Stimulated activated naive CD8-positive, alpha-beta T cell treated with anti-CD3 and anti-CD28 coated beads, Interleukin-15, amount 100 ng/mL, for 72 hours (primary cell): ENCODE data around the gene PRKAA2.

Experiments used
- ATAC-seq: fragments of 150-1000 bp; cut with Tn5 transposase; 2 replicates; pipeline ENCODE4 v1.10.0; 2021; ENCODE audit warnings: mild to moderate bottlenecking, moderate library complexity
- DNase-seq, 2 donors: peaks; one replicate each; pipeline ENCODE4 v3.0.0; 2021 to 2022
- H3K27ac Mint-ChIP-seq, 2 donors: one replicate each; pipeline ENCODE4 v1.8.0; 2022; ENCODE audit warnings: mild to moderate bottlenecking in 2 of 2, mixed read lengths in 2 of 2, moderate library complexity in 2 of 2
- H3K27me3 Mint-ChIP-seq: one replicate; pipeline ENCODE4 v1.8.0; 2022; ENCODE audit warnings: mixed read lengths
- H3K4me1 Mint-ChIP-seq: one replicate; pipeline ENCODE4 v1.8.0; 2022; ENCODE audit warnings: mild to moderate bottlenecking, mixed read lengths
- H3K4me3 Mint-ChIP-seq, 2 donors: one replicate each; pipeline ENCODE4 v1.8.0; 2022; ENCODE audit warnings: mild to moderate bottlenecking in 2 of 2, mixed read lengths in 2 of 2, moderate library complexity in 1 of 2
- H3K9me3 Mint-ChIP-seq, 2 donors: one replicate each; pipeline ENCODE4 v1.8.0; 2022; ENCODE audit warnings: mixed read lengths in 2 of 2

PRKAA2 gene

GRCh38 chr1:56672579-56672978 lies 27.5 kb downstream of the PRKAA2 start:
- H3K27me3 Mint-ChIP-seq = no peaks in the 10 kb centered on the region
- no peaks in the 10 kb centered on the region for H3K4me1 Mint-ChIP-seq
- H3K27ac Mint-ChIP-seq = no peak overlapping the region
- no peaks in the 10 kb centered on the region for H3K9me3 Mint-ChIP-seq
- no peak overlapping the region for H3K4me3 Mint-ChIP-seq
- DNase-seq = no peak
- no peak for ATAC-seq

- Mint-ChIP-seq H3K4me1 (no peaks in the 10 kb centered on the region), H3K27ac (no peak overlapping the region), H3K9me3 (peaks cover 0 to 10% of the 10 kb centered on the region in 2 donors), H3K4me3 (no peak overlapping the region), H3K27me3 (no peaks in the 10 kb centered on the region)
- no peak for ATAC-seq
- no peak for DNase-seq
Observed at GRCh38 chr1:56675763-56676162, 30.6 kb downstream of the PRKAA2 start.

- no peaks in the 10 kb centered on the region for H3K4me1 Mint-ChIP-seq
- H3K27ac Mint-ChIP-seq = no peak overlapping the region
- H3K4me3 Mint-ChIP-seq = no peak overlapping the region
- no peak for DNase-seq
- H3K9me3 Mint-ChIP-seq = peaks cover 0 to 10% of the 10 kb centered on the region in 2 donors
- ATAC-seq = no peak
- H3K27me3 Mint-ChIP-seq = no peaks in the 10 kb centered on the region
Observed at GRCh38 chr1:56676571-56677035, 31.5 kb downstream of the PRKAA2 start.

GRCh38 chr1:56683569-56683968 lies 38.5 kb downstream of the PRKAA2 start:
- ATAC-seq (no peak), DNase-seq (no peak)
- H3K9me3 Mint-ChIP-seq = peaks cover 0 to 10% of the 10 kb centered on the region in 2 donors
- no peaks in the 10 kb centered on the region for H3K4me1 Mint-ChIP-seq
- H3K4me3 Mint-ChIP-seq = no peak overlapping the region
- no peak overlapping the region for H3K27ac Mint-ChIP-seq
- no peaks in the 10 kb centered on the region for H3K27me3 Mint-ChIP-seq

- Mint-ChIP-seq H3K4me1 (no peaks in the 10 kb centered on the region), H3K27me3 (no peaks in the 10 kb centered on the region), H3K4me3 (no peak overlapping the region), H3K27ac (no peak overlapping the region), H3K9me3 (no peaks in the 10 kb centered on the region)
- ATAC-seq (no peak), DNase-seq (no peak)
Observed at GRCh38 chr1:56686169-56686568, 41.1 kb downstream of the PRKAA2 start.

GRCh38 chr1:56688522-56689026 lies 43.5 kb downstream of the PRKAA2 start:
- Mint-ChIP-seq H3K4me1 (no peaks in the 10 kb centered on the region), H3K27me3 (no peaks in the 10 kb centered on the region), H3K4me3 (no peak overlapping the region), H3K9me3 (no peaks in the 10 kb centered on the region), H3K27ac (no peak overlapping the region)
- ATAC-seq (peak; percentile 86), DNase-seq (no peak)

- no peak overlapping the region for H3K27ac Mint-ChIP-seq
- H3K4me3 Mint-ChIP-seq = no peak overlapping the region
- H3K9me3 Mint-ChIP-seq = no peaks in the 10 kb centered on the region
- DNase-seq = no peak
- no peaks in the 10 kb centered on the region for H3K4me1 Mint-ChIP-seq
- peaks cover 11% of the 10 kb centered on the region for H3K27me3 Mint-ChIP-seq
- no peak for ATAC-seq
Observed at GRCh38 chr1:56696663-56697062, 51.5 kb downstream of the PRKAA2 start.

- ATAC-seq = no peak
Observed at GRCh38 chr1:56703747-56704146, 58.6 kb downstream of the PRKAA2 start.

GRCh38 chr1:56707379-56707778 lies 62.3 kb downstream of the PRKAA2 start:
- Mint-ChIP-seq H3K4me3 (no peak overlapping the region), H3K27ac (no peak overlapping the region), H3K4me1 (no peaks in the 10 kb centered on the region), H3K27me3 (peaks cover 18% of the 10 kb centered on the region), H3K9me3 (no peaks in the 10 kb centered on the region)
- no peak for DNase-seq
- ATAC-seq = no peak

More at GRCh38 chr1:56703747-56704146, 58.6 kb downstream of the PRKAA2 start:
- Mint-ChIP-seq H3K27ac (no peak overlapping the region), H3K4me1 (no peaks in the 10 kb centered on the region), H3K27me3 (peaks cover 10% of the 10 kb centered on the region), H3K4me3 (no peak overlapping the region), H3K9me3 (no peaks in the 10 kb centered on the region)
- no peak for DNase-seq

- Mint-ChIP-seq H3K9me3 (no peaks in the 10 kb centered on the region), H3K4me1 (no peaks in the 10 kb centered on the region), H3K27me3 (peaks cover 18% of the 10 kb centered on the region), H3K4me3 (no peak overlapping the region), H3K27ac (no peak overlapping the region)
- DNase-seq (no peak), ATAC-seq (no peak)
Observed at GRCh38 chr1:56709269-56709880, 64.3 kb downstream of the PRKAA2 start.

GRCh38 chr1:56709995-56710394 lies 64.9 kb downstream of the PRKAA2 start:
- Mint-ChIP-seq H3K4me1 (no peaks in the 10 kb centered on the region), H3K9me3 (no peaks in the 10 kb centered on the region), H3K27ac (no peak overlapping the region), H3K4me3 (no peak overlapping the region), H3K27me3 (peaks cover 18% of the 10 kb centered on the region)
- no peak for ATAC-seq
- no peak for DNase-seq

- peaks cover 18% of the 10 kb centered on the region for H3K27me3 Mint-ChIP-seq
- no peaks in the 10 kb centered on the region for H3K4me1 Mint-ChIP-seq
- ATAC-seq (no peak), DNase-seq (no peak)
- no peaks in the 10 kb centered on the region for H3K9me3 Mint-ChIP-seq
- H3K27ac Mint-ChIP-seq = no peak overlapping the region
- no peak overlapping the region for H3K4me3 Mint-ChIP-seq
Observed at GRCh38 chr1:56710646-56711045, 65.5 kb downstream of the PRKAA2 start.

GRCh38 chr1:56712150-56712549 lies 67.0 kb downstream of the PRKAA2 start:
- no peak overlapping the region for H3K27ac Mint-ChIP-seq
- H3K4me3 Mint-ChIP-seq = no peak overlapping the region
- DNase-seq = no peak
- no peak for ATAC-seq
- H3K27me3 Mint-ChIP-seq = peaks cover 12% of the 10 kb centered on the region
- no peaks in the 10 kb centered on the region for H3K4me1 Mint-ChIP-seq
- H3K9me3 Mint-ChIP-seq = no peaks in the 10 kb centered on the region

- Mint-ChIP-seq H3K4me1 (no peaks in the 10 kb centered on the region), H3K27me3 (peaks cover 8% of the 10 kb centered on the region)
- no peak for ATAC-seq
Observed at GRCh38 chr1:56713112-56713511, 68.0 kb downstream of the PRKAA2 start.

GRCh38 chr1:56715156-56715555 lies 70.0 kb downstream of the PRKAA2 start:
- Mint-ChIP-seq H3K4me3 (no peak overlapping the region), H3K4me1 (no peaks in the 10 kb centered on the region), H3K27me3 (no peaks in the 10 kb centered on the region), H3K27ac (no peak overlapping the region), H3K9me3 (no peaks in the 10 kb centered on the region)
- ATAC-seq (no peak), DNase-seq (no peak)

More at GRCh38 chr1:56713112-56713511, 68.0 kb downstream of the PRKAA2 start:
- Mint-ChIP-seq H3K9me3 (no peaks in the 10 kb centered on the region), H3K27ac (no peak overlapping the region), H3K4me3 (no peak overlapping the region)
- DNase-seq = no peak

- Mint-ChIP-seq H3K27me3 (peaks cover 17% of the 10 kb centered on the region), H3K9me3 (no peaks in the 10 kb centered on the region), H3K4me3 (no peak overlapping the region), H3K27ac (no peak overlapping the region), H3K4me1 (no peaks in the 10 kb centered on the region)
- no peak for DNase-seq
- ATAC-seq = no peak
Observed at GRCh38 chr1:56719171-56719570, 74.1 kb downstream of the PRKAA2 start.

GRCh38 chr1:56726706-56727105 lies 81.6 kb downstream of the PRKAA2 start:
- Mint-ChIP-seq H3K4me3 (no peak overlapping the region), H3K4me1 (no peaks in the 10 kb centered on the region), H3K9me3 (peaks cover 0 to 3% of the 10 kb centered on the region in 2 donors), H3K27ac (no peak overlapping the region), H3K27me3 (peaks cover 57% of the 10 kb centered on the region)
- ATAC-seq (no peak), DNase-seq (no peak)
